ENCODE results near the gene ARHGEF3.

DNA sequence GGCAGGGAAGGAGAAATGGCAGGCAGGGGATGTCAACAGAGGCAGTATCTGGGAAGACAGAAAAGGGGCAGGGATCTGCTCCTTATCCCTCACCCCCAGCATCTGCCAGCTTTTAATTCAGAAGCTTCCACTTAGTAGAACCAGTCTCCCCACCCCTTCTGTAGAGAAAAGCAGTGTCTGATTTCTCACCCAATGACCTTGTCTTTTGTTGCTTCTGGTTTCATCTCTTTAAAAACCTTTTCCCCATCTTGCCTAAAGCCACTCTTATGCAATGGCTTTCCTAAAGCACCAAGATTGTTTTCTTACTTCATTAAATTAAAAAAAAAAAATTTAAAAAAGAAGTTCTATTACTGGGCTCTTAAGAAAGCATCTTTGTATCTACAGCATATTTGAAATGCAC is 27.8 kb downstream of the ARHGEF3 start:
- TF ChIP-seq, protein P1, sequence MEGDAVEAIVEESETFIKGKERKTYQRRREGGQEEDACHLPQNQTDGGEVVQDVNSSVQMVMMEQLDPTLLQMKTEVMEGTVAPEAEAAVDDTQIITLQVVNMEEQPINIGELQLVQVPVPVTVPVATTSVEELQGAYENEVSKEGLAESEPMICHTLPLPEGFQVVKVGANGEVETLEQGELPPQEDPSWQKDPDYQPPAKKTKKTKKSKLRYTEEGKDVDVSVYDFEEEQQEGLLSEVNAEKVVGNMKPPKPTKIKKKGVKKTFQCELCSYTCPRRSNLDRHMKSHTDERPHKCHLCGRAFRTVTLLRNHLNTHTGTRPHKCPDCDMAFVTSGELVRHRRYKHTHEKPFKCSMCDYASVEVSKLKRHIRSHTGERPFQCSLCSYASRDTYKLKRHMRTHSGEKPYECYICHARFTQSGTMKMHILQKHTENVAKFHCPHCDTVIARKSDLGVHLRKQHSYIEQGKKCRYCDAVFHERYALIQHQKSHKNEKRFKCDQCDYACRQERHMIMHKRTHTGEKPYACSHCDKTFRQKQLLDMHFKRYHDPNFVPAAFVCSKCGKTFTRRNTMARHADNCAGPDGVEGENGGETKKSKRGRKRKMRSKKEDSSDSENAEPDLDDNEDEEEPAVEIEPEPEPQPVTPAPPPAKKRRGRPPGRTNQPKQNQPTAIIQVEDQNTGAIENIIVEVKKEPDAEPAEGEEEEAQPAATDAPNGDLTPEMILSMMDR (IDR thresholded peaks at IDR 0.05; ENCODE audit: low read depth, low read length) = no peak
- TF ChIP-seq POLR2A (IDR thresholded peaks at IDR 0.05; ENCODE audit: extremely low read depth, insufficient read length) = no peak
- TF ChIP-seq MAX (IDR thresholded peaks at IDR 0.05; ENCODE audit: low read depth, low read length) = no peak
- TF ChIP-seq MYC (IDR thresholded peaks at IDR 0.05; ENCODE audit: low read depth, low read length) = no peak

Measured in NB4 (cell line).